Panc1 (cell line): ENCODE results near the gene EVI5. TPM values are rescaled to one million over a fixed set of nuclear protein-coding genes. Genes with fewer than 3 reads are reported as not detected.

Experiments used
- ATAC-seq: fragments of 200-7000 bp; cut with Tn5 transposase; 2 replicates; pipeline ENCODE4 v1.9.1; 2020; ENCODE audit warnings: mild to moderate bottlenecking, moderate library complexity
- BruUV-seq: library from RNA; stranded (reverse); fragments of 400-500 nt; replicated peaks from 2 replicates; lab custom pipeline; 2021; lab: Mats Ljungman, UMichigan
- CTCF ChIA-PET: fragments of 300-600 bp; sonication (Branson Sonifier 250); formaldehyde crosslinking; loops from one replicate; lab custom pipeline; 2022; ENCODE audit warnings: antibody characterized with exemption; lab: Charles Lee
- POLR2A ChIA-PET: fragments of 300-600 bp; sonication (Branson Sonifier 250); formaldehyde crosslinking; loops from one replicate; lab custom pipeline; 2022; ENCODE audit warnings: antibody characterized with exemption; lab: Charles Lee
- DNase-seq: peaks from one replicate; pipeline ENCODE4 v3.0.0-alpha.2; 2010; ENCODE audit warnings: low read depth, low spot score
- H3K27ac ChIP-seq: 2 replicates; pipeline ENCODE4 v1.5.1; 2011; ENCODE audit warnings: mild to moderate bottlenecking, low read length, inconsistent platforms
- H3K27me3 ChIP-seq: fragments of 200-500 bp; sonication (Bioruptor generic); 2 replicates; pipeline ENCODE4 v1.6.0; 2014; ENCODE audit warnings: low read length, inconsistent platforms; ENCODE audit not compliant: control insufficient read depth, insufficient read depth
- H3K36me3 ChIP-seq: fragments of 200-500 bp; sonication (Bioruptor generic); 2 replicates; pipeline ENCODE4 v1.5.1; 2014; ENCODE audit warnings: inconsistent platforms, mild to moderate bottlenecking, low read length, moderate library complexity; ENCODE audit not compliant: control insufficient read depth, insufficient read depth
- H3K4me1 ChIP-seq: 2 replicates; pipeline ENCODE4 v1.5.1; 2011; ENCODE audit warnings: inconsistent platforms, mild to moderate bottlenecking, low read length, moderate library complexity; ENCODE audit not compliant: control insufficient read depth, insufficient read depth
- H3K4me3 ChIP-seq, 2 experiments: 2 replicates each; pipeline ENCODE4 v1.5.1; 2011 to 2012; ENCODE audit warnings: low read depth in 2 of 2, low read length in 2 of 2, mild to moderate bottlenecking in 2 of 2, inconsistent platforms in 1 of 2, moderate library complexity in 1 of 2
- H3K9me3 ChIP-seq: fragments of 200-500 bp; sonication (Bioruptor generic); 2 replicates; pipeline ENCODE4 v1.5.1; 2014; ENCODE audit warnings: low read depth, mild to moderate bottlenecking, inconsistent platforms, low read length, moderate library complexity; ENCODE audit not compliant: control insufficient read depth, insufficient read depth
- CTCF ChIP-seq: fragments of 450-650 bp; IDR thresholded peaks from 2 replicates; pipeline ENCODE4 v1.5.1; 2017; ENCODE audit warnings: mild to moderate bottlenecking
- POLR2AphosphoS5 ChIP-seq: IDR thresholded peaks from 2 replicates; pipeline ENCODE4 v1.6.1; 2012; ENCODE audit warnings: mild to moderate bottlenecking, low read depth, low read length, moderate library complexity
- REST ChIP-seq, 2 experiments: IDR thresholded peaks; 2 replicates each; pipeline ENCODE4 v1.6.1; 2011 to 2012; ENCODE audit warnings: low read depth in 2 of 2, control low read depth in 1 of 2, low read length in 1 of 2, mild to moderate bottlenecking in 1 of 2, moderate library complexity in 1 of 2; ENCODE audit not compliant: insufficient read depth in 1 of 2
- SIN3A ChIP-seq: IDR thresholded peaks from 2 replicates; pipeline ENCODE4 v1.6.1; 2012; ENCODE audit warnings: low read depth, mild to moderate bottlenecking, low read length, moderate library complexity, borderline replicate concordance; ENCODE audit not compliant: insufficient read depth
- TCF7L2 ChIP-seq: IDR thresholded peaks from 2 replicates; pipeline ENCODE4 v1.6.1; 2011; ENCODE audit warnings: mild to moderate bottlenecking, low read depth, low read length, inconsistent platforms
- in situ Hi-C: cut with HindIII; loops from 2 replicates; pipeline ENCODE4 v1.10.0; 2016; ENCODE audit warnings: low sequenced_read_pairs, low pct_unique_long_range_greater_than_20kb
- intact Hi-C: fragments of 100-400 bp; cut with micrococcal nuclease; formaldehyde crosslinking; loops from one replicate; pipeline ENCODE4 v1.10.0; 2022; ENCODE audit not compliant: unreplicated experiment
- total RNA-seq: library from RNA; stranded (reverse); gene quantifications from one replicate; pipeline ENCODE4 v1.2.1, GENCODE V29; 2021; ENCODE audit not compliant: unreplicated experiment

EVI5 gene
- total RNA-seq, 1 experiment from 2014 or later: 21.2 TPM

- Histone ChIP-seq H3K27me3 (no peaks in the 10 kb centered on the region), H3K36me3 (no peaks in the 10 kb centered on the region), H3K27ac (no peak overlapping the region), H3K4me1 (no peaks in the 10 kb centered on the region; the same call in 1 of the 2 replicates), H3K9me3 (no peaks in the 10 kb centered on the region), H3K4me3 (no peak overlapping the region)
- ChIA-PET CTCF (interaction anchor here (0.6 kb wide), 1 partner anchor 28 kb away, joined by 4 read pairs; no protein-coding TSS in a partner anchor), POLR2A (no interaction called here)
- in situ Hi-C loops: no loop called here
- BruUV-seq: no TSS peak
- no peak for DNase-seq
- intact Hi-C loops: no loop called here
- ATAC-seq: no peak
- TF ChIP-seq CTCF (no peak), POLR2AphosphoS5 (no peak), REST (IDR thresholded peaks at IDR 0.05; ENCODE audit: insufficient read depth in 1 of 2, low read depth in 2 of 2, low read length in 1 of 2) (no peak), TCF7L2 (no peak), SIN3A (no peak)
Measured at GRCh38 chr1:92502247-92502646, 282.7 kb downstream of the EVI5 start.

DNA sequence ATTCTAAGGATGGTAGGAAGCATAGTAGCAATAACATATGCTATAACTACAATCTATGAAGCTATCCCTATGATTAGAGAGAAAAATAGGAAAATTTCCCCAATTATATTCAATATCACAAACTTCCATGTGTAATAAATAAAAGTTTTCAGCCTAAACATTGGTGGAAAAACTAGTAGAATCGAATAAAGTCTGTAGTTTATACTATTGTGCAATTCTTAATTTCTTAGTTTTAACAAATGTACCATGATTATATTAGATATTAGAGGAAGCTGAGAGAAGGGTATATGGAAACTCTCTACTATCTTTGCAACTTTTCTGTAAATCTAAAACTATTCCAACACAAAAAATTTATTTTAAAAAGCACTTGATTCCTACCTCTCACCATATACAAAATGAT is 284.4 kb downstream of the EVI5 start:
- ATAC-seq: no peak
- POLR2A ChIA-PET: no interaction called here
- CTCF ChIA-PET: no interaction called here

More for the DNA sequence above, 284.4 kb downstream of the EVI5 start:
- Histone ChIP-seq H3K9me3 (no peaks in the 10 kb centered on the region), H3K27ac (no peak overlapping the region), H3K36me3 (no peaks in the 10 kb centered on the region), H3K4me3 (no peak overlapping the region), H3K27me3 (no peaks in the 10 kb centered on the region), H3K4me1 (no peaks in the 10 kb centered on the region; the same call in 1 of the 2 replicates)
- in situ Hi-C loops: no loop called here
- DNase-seq: no peak
- BruUV-seq: no TSS peak
- intact Hi-C loops: no loop called here
- TF ChIP-seq CTCF: no peak
- no peak for TF ChIP-seq SIN3A
- no peak for TF ChIP-seq POLR2AphosphoS5
- no peak for TF ChIP-seq REST (IDR thresholded peaks at IDR 0.05; ENCODE audit: insufficient read depth in 1 of 2, low read depth in 2 of 2, low read length in 1 of 2)
- TF ChIP-seq TCF7L2: no peak
